Activated CD4-positive, alpha-beta T cell treated with anti-CD3 and anti-CD28 coated beads for 24 hours (primary cell): ENCODE results near the gene GALR3.

Experiments used
- DNase-seq, 2 donors: peaks; one replicate each; pipeline ENCODE4 v3.0.0-alpha.2; 2020; ENCODE audit warnings: low read depth in 2 of 2

Gene GALR3

DNA sequence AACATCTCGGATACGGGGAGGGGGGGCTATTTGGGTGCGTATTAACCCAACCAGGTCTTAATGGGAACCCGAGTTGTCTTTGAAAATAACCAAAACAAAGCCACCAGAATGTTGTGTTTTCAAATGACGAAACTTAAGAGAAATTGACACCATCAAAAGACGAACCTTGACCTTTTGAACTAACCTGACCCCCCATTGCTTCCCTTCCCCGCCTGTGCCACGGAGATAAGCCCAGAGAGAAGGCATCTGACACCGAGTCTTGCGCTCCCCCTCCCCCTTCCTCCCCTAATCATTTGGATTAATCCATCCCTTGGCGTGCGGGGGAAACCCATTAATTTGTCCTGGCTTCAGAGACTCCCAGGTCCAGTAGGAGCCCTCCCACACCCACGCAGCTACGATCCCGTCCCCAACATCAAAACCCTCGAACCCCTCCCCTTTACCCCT lies 20.0 kb upstream of the GALR3 start:
- DNase-seq = no peak

- DNase-seq = no peak
Measured at GRCh38 chr22:37803639-37804351, 19.4 kb upstream of the GALR3 start.

GRCh38 chr22:37804352-37804880 lies 18.8 kb upstream of the GALR3 start:
- DNase-seq = no peak

DNA sequence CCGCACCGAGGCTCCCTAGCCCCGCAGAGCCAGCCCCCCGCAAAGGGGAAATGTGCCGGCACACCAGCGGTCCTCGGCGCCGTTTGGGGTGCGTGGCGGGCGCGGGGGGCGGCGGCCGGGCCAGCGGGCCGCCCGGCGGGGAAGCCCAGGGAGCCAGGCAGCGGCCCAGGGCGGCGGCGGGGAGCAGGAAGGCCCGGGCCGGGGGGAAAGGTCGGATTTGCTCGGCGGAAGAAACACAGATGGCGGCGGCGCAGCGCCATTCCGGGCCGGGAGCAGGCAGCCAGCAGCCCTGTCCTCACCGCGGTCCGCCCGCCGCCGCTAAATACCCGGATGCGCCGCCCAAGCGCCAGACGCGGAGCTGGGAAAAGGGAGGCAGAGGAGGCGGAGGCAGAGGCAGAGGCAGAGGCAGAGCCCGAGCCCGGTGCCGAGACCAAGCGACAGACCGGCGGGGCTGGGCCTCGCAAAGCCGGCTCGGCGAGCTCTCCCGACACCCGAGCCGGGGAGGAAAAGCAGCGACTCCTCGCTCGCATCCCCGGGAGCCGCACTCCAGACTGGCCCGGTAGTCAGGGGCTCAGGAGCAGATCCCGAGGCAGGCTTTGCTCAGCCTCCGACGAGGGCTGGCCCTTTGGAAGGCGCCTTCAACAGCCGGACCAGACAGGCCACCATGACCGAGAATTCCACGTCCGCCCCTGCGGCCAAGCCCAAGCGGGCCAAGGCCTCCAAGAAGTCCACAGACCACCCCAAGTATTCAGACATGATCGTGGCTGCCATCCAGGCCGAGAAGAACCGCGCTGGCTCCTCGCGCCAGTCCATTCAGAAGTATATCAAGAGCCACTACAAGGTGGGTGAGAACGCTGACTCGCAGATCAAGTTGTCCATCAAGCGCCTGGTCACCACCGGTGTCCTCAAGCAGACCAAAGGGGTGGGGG lies 18.0 kb upstream of the GALR3 start:
- peak; percentile 50 to 73 for DNase-seq

DNA sequence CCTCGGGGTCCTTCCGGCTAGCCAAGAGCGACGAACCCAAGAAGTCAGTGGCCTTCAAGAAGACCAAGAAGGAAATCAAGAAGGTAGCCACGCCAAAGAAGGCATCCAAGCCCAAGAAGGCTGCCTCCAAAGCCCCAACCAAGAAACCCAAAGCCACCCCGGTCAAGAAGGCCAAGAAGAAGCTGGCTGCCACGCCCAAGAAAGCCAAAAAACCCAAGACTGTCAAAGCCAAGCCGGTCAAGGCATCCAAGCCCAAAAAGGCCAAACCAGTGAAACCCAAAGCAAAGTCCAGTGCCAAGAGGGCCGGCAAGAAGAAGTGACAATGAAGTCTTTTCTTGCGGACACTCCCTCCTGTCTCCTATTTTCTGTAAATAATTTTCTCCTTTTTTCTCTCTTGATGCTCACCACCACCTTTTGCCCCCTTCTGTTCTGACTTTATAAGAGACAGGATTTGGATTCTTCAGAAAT lies 17.3 kb upstream of the GALR3 start:
- DNase-seq = no peak

- DNase-seq = no peak
Measured at GRCh38 chr22:37806409-37807333, 16.5 kb upstream of the GALR3 start.

DNA sequence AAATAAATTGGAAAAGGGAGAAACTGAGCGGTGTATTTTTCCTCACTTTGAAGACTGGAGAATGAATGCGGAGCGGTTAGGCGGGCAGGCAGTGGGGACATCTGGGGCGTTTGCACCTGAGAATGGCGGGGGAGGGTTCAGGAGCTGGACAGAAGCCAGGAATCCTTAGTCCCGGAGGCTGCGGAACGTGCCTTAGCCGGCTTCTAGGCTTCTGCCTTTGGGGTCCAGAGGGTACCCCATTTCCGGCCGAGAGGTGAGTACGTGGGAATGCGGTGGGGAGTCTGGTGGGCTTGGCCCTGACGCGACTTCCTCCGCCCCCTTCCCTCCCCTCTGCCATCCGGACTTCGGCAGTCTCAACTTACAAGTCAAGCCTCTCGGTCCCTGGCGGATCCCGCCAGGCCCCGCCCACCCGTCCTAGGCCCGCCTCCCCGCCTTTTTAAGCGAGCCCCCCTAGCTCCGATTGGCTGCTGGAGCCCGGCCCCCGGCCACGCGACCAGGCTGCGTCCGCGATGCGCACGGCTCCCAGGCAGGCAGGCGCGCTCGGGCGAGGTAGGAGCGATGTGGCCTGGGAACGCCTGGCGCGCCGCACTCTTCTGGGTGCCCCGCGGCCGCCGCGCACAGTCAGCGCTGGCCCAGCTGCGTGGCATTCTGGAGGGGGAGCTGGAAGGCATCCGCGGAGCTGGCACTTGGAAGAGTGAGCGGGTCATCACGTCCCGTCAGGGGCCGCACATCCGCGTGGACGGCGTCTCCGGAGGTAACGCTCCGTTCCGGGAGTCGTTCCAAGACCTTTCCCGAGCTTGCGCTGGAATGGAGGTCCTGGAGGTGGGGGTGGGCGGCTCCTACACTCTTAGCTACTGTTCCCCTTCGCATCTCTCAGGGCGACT lies 15.5 kb upstream of the GALR3 start, which contains the start of gene GCAT:
GCAT (plus strand) TSS at position 525 of the 884 bp plus-strand sequence; CDS start at position 559, 34 bp downstream.
- DNase-seq = peak; percentile 78 to 91

- no peak for DNase-seq
Measured at GRCh38 chr22:37808294-37808657, 14.9 kb upstream of the GALR3 start.

DNA sequence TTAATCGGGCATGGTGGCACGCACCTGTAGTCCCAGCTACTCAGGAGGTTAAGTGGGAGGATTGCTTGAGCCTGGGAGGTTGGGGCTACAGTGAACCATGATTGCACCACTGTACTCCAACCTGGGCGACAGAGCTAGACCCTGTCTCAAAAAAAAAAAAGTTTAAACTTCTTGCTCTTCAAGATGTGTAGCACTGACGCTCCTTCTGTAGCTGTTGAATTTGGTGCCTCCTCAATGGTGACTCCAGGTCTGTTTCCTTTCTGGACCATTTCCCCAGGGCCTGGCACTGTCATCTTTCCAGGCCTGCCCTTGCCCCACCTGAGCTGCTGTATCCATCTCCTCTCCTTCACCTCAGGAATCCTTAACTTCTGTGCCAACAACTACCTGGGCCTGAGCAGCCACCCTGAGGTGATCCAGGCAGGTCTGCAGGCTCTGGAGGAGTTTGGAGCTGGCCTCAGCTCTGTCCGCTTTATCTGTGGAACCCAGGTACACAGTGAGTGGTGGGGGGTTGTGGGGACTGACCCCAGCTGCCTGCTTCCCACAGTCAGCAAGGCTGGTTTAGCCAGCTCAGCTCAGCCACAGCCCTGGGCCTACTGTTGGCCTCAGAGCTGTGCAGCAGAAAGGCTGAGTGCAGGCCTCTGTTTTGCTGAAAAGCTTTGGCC lies 13.4 kb upstream of the GALR3 start:
- no peak for DNase-seq

DNA sequence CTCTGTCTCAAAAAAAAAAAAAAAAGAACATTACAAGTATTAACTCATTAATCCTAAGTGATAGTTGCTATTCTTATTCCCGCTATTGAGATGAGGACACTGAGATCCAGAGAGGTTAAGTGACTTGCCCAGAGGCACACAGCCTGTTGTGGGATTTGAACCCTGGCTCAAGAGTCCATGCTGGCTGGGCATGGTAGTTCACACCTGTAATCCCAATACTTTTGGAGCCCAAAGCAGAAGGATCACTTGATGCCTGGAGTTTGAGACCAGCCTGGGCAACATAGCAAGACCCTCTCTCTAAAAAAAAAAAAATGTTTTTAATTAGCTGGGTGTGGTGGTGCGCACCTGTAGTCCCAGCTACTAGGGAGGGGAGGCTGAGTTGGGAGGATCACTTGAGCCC lies 11.3 kb upstream of the GALR3 start:
- no peak for DNase-seq

- DNase-seq = no peak
Measured at GRCh38 chr22:37812869-37813678, 10.1 kb upstream of the GALR3 start.

DNA sequence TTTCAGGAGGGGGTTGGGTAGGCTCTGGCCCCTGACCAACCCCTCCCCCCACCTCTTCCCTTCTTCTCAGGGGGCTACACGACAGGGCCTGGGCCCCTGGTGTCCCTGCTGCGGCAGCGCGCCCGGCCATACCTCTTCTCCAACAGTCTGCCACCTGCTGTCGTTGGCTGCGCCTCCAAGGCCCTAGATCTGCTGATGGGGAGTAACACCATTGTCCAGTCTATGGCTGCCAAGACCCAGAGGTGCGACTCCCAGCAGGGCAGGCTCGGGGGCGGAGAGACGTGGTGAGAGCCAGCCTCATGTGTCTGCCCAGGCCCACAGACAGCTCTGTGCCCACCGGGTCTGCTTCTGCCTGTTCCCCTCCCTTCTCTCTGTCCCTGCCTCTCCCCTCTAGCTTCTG lies 7.6 kb upstream of the GALR3 start:
- no peak for DNase-seq

- no peak for DNase-seq
Measured at GRCh38 chr22:37816543-37817180, 6.5 kb upstream of the GALR3 start.

GRCh38 chr22:37817705-37818408 lies 5.3 kb upstream of the GALR3 start:
- peak; percentile 80 to 86 for DNase-seq

- DNase-seq = peak; percentile 38 to 51
Measured at GRCh38 chr22:37818409-37819104, 4.6 kb upstream of the GALR3 start.

GRCh38 chr22:37819105-37819433 lies 4.1 kb upstream of the GALR3 start:
- no peak for DNase-seq

- no peak for DNase-seq
Measured at GRCh38 chr22:37820350-37820749, 2.8 kb upstream of the GALR3 start.
